IPS-18a (cell line): ENCODE results near the gene MROH7.
"Not testable (repeated sequence)": the region's sequence is repeated elsewhere in the genome, so short reads cannot be mapped to it uniquely, and the experiment has no call there.

ENCODE experiments used
- H3K27ac ChIP-seq: one replicate; pipeline ENCODE4 v1.5.1; 2013; ENCODE audit warnings: low read length
- H3K27me3 ChIP-seq: one replicate; pipeline ENCODE4 v1.6.1; 2013; ENCODE audit warnings: mild to moderate bottlenecking, low read length; ENCODE audit not compliant: control insufficient read depth, insufficient read depth
- H3K36me3 ChIP-seq: one replicate; pipeline ENCODE4 v1.6.1; 2013; ENCODE audit warnings: low read depth, low read length; ENCODE audit not compliant: control insufficient read depth
- H3K4me1 ChIP-seq: one replicate; pipeline ENCODE4 v1.6.1; 2013; ENCODE audit warnings: low read depth, low read length; ENCODE audit not compliant: control insufficient read depth
- H3K4me3 ChIP-seq: one replicate; pipeline ENCODE4 v1.5.1; 2013; ENCODE audit warnings: low read length
- H3K9ac ChIP-seq: one replicate; pipeline ENCODE4 v1.6.1; 2013; ENCODE audit warnings: mild to moderate bottlenecking, low read length, moderate library complexity
- H3K9me3 ChIP-seq: one replicate; pipeline ENCODE4 v1.6.1; 2013; ENCODE audit warnings: low read depth, low read length; ENCODE audit not compliant: control insufficient read depth

Gene MROH7

DNA sequence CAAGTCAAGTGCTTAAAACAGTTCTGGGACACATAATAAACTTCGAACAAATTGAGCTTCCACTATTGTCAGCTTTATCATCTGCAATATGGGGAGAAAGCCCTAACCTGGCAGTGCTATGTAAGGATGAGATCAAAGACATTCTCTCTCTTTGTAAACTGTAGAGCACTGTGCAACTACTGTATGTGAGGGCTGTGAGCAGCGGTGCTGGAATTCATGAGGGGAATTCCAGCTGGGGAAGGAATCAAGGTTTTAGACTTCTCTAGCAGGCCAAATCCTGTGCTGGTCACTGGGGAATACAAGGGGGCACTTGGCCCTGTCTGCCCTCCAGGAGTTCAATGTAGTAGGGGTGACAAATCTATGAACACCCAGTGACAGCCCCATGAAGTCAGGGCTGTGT, 27.6 kb upstream of the MROH7 start:
- Histone ChIP-seq H3K9ac (no peak overlapping the region), H3K36me3 (no peaks in the 10 kb centered on the region), H3K4me1 (peaks cover 3% of the 10 kb centered on the region), H3K27ac (no peak overlapping the region), H3K4me3 (no peak overlapping the region), H3K27me3 (no peaks in the 10 kb centered on the region), H3K9me3 (no peaks in the 10 kb centered on the region)

DNA sequence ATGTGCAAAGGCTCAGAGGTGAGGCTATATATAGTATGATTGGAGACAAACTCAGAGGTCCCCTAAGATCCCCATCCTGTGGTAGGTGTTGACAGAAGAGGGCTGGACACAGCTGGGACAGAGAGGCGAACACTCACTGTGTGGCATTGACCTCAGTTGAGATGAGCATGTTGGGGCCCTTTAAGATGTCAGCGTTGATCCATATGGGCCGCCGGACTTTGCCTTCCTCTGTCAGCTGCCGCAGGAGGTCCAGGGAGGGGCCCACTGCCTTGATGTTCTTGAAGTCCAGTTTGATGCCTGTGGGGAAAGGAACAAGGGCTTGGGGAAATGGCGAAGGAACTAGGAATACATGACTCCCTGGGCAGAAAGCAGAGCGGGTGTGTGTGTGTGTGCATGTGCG, 27.0 kb upstream of the MROH7 start:
- Histone ChIP-seq H3K4me3 (no peak overlapping the region), H3K9ac (no peak overlapping the region), H3K27ac (no peak overlapping the region), H3K4me1 (peaks cover 3% of the 10 kb centered on the region), H3K9me3 (no peaks in the 10 kb centered on the region), H3K27me3 (no peaks in the 10 kb centered on the region), H3K36me3 (no peaks in the 10 kb centered on the region)

DNA sequence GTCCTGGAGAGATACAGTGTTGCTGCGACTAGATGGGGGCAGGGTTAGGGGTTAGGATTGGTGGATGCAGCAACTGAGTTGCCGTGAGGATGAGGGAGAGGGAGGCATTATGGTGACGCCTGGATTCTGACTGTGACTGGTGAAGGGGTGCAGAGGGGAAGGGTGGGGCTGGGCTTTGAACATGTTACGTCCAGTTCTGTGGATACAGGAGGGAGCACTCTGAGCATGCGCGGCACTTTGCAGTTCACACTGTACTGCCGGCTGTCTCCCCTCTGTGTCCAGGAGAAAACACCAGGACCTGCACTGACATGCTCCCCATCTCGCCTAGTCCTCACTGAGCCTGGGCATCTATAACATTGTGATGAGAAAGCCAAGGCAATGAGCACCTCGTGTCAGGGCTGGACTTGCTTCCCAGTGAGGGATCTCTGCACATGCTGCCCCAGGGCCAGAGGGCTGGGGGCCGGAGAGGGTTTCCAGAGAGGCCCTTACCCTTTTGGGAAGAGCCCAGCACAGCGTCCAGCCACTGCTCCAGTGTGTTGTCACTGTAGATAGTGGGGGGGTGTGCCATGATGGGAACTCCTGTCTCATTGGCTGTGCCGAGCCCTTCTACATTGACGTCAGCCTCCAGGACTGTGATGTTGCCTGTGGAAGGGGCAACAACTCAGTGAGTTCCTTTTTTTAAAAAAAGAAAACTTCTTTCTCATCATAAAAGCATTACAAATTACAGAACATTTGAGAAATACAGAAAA, 25.9 kb upstream of the MROH7 start:
- Histone ChIP-seq H3K27me3 (no peaks in the 10 kb centered on the region), H3K36me3 (no peaks in the 10 kb centered on the region), H3K4me3 (no peak overlapping the region), H3K4me1 (peaks cover 3% of the 10 kb centered on the region), H3K9ac (no peak overlapping the region), H3K27ac (no peak overlapping the region), H3K9me3 (no peaks in the 10 kb centered on the region)

DNA sequence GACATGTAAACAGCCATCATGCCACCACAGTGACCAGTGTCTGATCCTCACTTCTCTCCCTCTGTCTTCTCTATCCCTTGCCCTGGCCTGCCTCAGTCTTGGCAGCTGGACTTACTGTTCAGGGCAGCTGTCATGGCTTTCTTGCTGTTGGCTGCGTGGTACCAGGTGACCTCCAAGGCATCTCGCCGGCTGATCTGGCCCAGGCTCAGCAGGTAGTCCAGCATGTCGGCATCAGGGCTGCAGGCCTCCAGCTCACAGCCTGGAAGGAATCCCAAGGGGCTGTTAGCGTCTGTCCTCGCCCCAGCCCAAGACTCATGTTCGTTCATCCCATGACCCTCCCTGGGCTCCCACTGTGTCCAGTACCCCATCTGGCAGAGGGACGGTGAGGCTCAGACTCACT, 21.8 kb upstream of the MROH7 start:
- H3K36me3 ChIP-seq = no peaks in the 10 kb centered on the region
- H3K9ac ChIP-seq = no peak overlapping the region
- H3K9me3 ChIP-seq = no peaks in the 10 kb centered on the region
- no peak overlapping the region for H3K27ac ChIP-seq
- no peaks in the 10 kb centered on the region for H3K27me3 ChIP-seq
- no peak overlapping the region for H3K4me3 ChIP-seq
- no peaks in the 10 kb centered on the region for H3K4me1 ChIP-seq

DNA sequence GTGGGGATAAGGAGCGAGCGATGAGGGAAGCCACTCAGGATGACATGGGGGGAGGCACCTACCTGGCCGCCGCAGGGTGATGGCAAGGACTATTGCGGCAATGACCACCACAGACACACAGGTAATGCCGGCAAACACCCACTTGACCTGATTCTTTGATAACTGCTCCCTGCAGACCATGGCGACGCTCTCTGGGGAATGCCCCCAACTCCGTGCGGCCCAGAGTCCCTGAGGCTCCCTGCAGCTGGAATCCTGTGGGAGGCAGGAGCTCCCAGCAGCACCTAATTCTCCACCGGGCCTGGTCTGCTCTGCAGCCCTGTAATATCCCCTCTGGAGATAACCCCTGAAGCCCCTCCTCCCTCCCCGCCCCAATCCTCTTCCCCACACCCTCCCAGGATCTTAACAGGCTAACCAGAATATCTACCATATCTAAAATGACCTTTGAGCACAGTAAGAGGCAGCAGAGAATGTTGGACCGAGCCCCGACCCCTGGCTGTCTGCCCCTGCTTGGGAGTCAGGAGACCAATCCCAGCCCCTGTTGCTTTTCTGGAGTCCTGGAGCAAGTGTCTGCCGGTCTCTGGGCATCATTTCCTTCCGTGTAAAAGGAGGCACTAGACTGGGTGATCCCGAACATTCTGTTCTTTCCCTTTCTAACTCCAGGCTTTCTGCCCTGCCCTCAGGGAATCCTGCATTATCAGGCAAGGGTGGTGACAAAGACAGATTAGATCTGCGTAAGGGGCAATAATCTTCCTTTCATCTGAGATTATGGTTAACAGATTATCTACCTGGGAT, 18.2 kb upstream of the MROH7 start, which contains the start of gene FAM151A:
Gene FAM151A, minus strand, starts transcription at position 310 of the 792 bp plus-strand sequence. Its CDS starts 130 bp downstream, at position 180.
- Histone ChIP-seq H3K36me3 (no peaks in the 10 kb centered on the region), H3K9me3 (no peaks in the 10 kb centered on the region), H3K27me3 (no peaks in the 10 kb centered on the region), H3K4me3 (no peak within 1 kb of the TSS), H3K9ac (no peak within 1 kb of the TSS), H3K4me1 (no peaks in the 10 kb centered on the region), H3K27ac (no peak within 1 kb of the TSS)

DNA sequence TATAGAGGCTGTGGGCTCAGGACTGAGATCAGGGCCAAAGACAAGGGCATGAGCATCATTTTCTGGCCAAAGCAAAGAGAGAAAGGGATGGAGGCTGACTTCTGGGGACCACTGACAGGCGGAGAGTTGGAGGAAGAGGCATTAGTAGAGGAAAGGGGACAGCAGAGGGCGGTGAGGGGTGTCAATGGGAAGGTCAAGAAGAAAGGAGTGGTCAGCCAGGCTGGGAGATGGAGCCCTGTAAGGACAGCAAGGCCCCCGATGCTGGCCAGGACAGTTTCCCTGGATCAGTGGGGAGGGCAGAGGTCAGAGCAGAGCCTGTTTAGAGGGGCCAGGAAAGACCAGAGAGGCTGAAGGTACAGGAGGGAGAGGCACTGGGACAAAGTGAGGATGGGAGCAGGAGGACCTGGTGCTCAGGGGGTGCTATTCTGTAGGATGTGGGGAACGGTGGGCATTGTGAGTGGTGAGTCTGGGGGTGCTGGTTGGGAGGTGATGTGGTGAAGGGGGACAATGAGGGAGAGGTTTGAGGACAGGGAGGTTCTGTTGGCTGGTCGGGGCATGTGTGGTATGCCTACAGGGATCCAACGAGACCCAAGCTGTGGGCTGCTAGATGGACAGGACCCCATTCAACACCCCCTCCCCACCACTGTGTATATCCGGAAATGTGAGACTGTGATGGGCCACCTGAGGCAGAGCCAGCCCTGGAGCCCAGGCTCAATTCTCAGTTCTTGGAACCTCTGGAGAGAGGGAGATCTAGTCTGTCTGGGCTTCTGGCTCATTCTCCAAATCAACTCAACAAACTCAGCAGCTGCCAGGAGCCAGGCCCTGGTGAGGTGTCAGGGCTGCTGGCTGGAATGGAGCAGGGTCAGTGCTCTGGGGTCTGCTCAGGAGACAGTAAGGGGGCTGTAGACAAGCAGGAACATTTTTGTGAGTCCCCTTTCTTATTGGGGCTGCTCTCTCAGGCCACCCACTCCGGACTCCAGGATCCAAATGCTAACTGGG, 16.8 kb upstream of the MROH7 start:
- Histone ChIP-seq H3K9ac (no peak overlapping the region), H3K4me1 (no peaks in the 10 kb centered on the region), H3K4me3 (no peak overlapping the region), H3K27ac (no peak overlapping the region), H3K27me3 (no peaks in the 10 kb centered on the region), H3K9me3 (no peaks in the 10 kb centered on the region), H3K36me3 (no peaks in the 10 kb centered on the region)

DNA sequence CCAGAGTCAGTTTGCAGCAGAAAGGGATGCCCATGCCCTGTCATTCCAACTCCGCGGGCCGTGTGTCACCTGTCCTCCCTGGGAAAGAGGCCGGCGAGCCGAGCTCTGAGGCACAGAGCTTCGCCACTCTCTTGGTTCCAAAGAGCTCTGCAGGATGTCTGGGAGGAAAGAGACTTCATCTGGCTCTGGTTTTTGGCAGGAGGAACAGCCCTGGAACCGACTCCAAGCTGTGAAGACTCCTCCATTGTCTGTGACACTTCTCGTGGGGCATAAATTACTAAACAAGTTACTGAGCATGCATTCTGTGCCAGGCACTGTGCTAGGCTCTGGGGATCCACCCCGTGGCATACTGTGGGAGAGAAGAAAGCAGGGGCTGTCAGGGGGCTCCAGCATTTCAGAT, 14.4 kb upstream of the MROH7 start:
- H3K27me3 ChIP-seq = no peaks in the 10 kb centered on the region
- H3K9ac ChIP-seq = no peak overlapping the region
- H3K4me3 ChIP-seq = no peak overlapping the region
- H3K9me3 ChIP-seq = no peaks in the 10 kb centered on the region
- no peaks in the 10 kb centered on the region for H3K4me1 ChIP-seq
- no peak overlapping the region for H3K27ac ChIP-seq
- no peaks in the 10 kb centered on the region for H3K36me3 ChIP-seq

DNA sequence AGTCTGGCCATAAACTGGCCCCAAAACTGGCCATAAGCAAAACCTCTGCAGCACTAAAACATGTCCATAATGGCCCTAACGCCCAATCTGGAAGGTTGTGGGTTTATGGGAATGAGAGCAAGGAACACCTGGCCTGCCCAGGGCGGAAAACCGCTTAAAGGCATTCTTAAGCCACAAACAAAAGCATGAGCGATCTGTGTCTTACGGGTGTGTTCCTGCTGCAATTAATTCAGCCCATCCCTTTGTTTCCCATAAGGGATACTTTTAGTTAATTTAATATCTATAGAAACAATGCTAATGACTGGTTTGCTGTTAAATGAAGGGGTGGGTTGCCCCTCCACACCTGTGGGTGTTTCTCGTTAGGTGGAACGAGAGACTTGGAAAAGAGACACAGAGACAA, 5.8 kb upstream of the MROH7 start:
- H3K27ac ChIP-seq, H3K27me3 ChIP-seq, H3K9ac ChIP-seq, H3K4me1 ChIP-seq, H3K9me3 ChIP-seq, H3K4me3 ChIP-seq, H3K36me3 ChIP-seq: not testable (repeated sequence)

DNA sequence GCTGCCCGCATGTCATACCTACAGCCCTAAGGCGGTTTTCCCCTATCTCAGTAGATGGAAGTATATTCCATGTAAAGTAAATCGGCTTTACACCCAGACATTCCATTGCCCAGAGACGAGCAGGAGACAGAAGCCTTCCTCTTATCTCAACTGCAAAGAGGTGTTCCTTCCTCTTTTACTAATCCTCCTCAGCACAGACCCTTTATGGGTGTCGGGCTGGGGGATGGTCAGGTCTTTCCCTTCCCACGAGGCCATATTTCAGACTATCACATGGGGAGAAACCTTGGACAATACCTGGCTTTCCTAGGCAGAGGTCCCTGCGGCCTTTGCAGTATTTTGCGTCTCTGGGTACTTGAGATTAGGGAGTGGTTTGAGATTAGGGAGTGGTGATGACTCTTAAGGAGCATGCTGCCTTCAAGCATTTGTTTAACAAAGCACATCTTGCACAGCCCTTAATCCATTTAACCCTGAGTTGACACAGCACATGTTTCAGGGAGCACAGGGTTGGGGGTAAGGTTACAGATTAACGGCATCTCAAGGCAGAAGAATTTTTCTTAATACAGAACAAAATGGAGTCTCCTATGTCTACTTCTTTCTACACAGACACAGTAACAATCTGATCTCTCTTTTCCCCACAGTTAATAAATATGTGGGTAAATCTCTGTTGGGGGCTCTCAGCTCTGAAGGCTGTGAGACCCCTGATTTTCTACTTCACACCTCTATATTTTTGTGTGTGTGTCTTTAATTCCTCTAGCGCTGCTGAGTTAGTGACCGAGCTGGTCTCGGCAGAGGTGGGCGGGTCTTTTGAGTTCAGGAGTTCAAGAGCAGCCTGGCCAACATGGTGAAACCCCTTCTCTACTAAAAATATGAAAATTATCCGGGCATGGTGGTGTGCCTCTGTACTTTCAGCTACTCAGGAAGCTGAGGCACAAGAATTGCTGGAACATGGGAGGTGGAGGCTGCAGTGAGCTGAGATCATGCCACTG, 4.8 kb upstream of the MROH7 start:
- H3K4me3 ChIP-seq, H3K9me3 ChIP-seq, H3K27me3 ChIP-seq, H3K36me3 ChIP-seq, H3K9ac ChIP-seq, H3K4me1 ChIP-seq, H3K27ac ChIP-seq: not testable (repeated sequence)

DNA sequence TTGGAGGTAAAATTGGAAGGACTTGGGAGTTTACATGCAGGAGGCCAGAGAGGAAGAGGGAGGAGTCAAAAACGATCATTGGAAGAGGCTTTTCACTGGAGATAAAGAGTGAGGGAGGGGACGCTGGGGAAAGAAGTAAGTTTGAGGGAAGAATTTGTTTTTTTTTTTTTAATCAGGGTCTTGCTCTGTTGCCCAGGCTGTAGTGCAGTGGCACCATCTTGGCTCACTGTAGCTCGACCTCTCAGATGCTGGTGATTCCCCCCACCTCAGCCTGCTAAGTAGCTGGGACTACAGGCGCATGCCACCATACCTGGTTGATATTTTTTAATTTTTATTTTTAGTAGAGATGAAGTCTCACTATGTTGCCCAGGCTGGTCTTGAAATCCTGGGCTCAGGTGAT, 1.2 kb upstream of the MROH7 start:
- H3K4me3 ChIP-seq = no peak overlapping the region
- no peaks in the 10 kb centered on the region for H3K36me3 ChIP-seq
- H3K4me1 ChIP-seq = no peaks in the 10 kb centered on the region
- no peak overlapping the region for H3K9ac ChIP-seq
- H3K27ac ChIP-seq = no peak overlapping the region
- H3K9me3 ChIP-seq = peaks cover 7% of the 10 kb centered on the region
- H3K27me3 ChIP-seq = no peaks in the 10 kb centered on the region
